Naive thymus-derived CD4-positive, alpha-beta T cell (primary cell): ENCODE data around the gene STK4. TPM values are rescaled to one million over a fixed set of nuclear protein-coding genes. Genes with fewer than 3 reads are reported as not detected.

Source experiments
- ATAC-seq: fragments of 150-1000 bp; cut with Tn5 transposase; 2 replicates; pipeline ENCODE4 v1.10.0; 2021; ENCODE audit warnings: mild to moderate bottlenecking, moderate library complexity
- CTCF ChIA-PET: fragments of 350-600 bp; sonication (Branson Sonifier 250); formaldehyde crosslinking; loops from one replicate; lab custom pipeline; 2021; ENCODE audit warnings: antibody characterized with exemption; lab: Charles Lee
- POLR2A ChIA-PET: fragments of 350-600 bp; sonication (Branson Sonifier 250); formaldehyde crosslinking; loops from one replicate; lab custom pipeline; 2021; ENCODE audit warnings: antibody characterized with exemption, inconsistent platforms; lab: Charles Lee
- DNase-seq, 9 donors: peaks; one replicate each; pipeline versions ENCODE4 v3.0.0 to v3.0.0-alpha.2; 2020 to 2022; ENCODE audit warnings: mixed read lengths in 1 of 9
- H3K27ac ChIP-seq: one replicate; pipeline ENCODE4 v1.7.0; 2013; ENCODE audit warnings: mild to moderate bottlenecking, low read depth, low read length, moderate library complexity
- H3K27me3 ChIP-seq, 2 donors: one replicate each; pipeline ENCODE4 v1.7.0; 2013; ENCODE audit warnings: low read length in 2 of 2, mild to moderate bottlenecking in 2 of 2, moderate library complexity in 2 of 2; ENCODE audit not compliant: control insufficient read depth in 2 of 2, insufficient read depth in 2 of 2
- H3K36me3 ChIP-seq, 3 experiments: 1 replicate in 2 of 3; 2 replicates in 1 of 3; pipeline ENCODE4 v1.7.0; 2013; ENCODE audit warnings: low read length in 3 of 3, mild to moderate bottlenecking in 3 of 3, moderate library complexity in 1 of 3; ENCODE audit not compliant: insufficient read depth in 3 of 3, control insufficient read depth in 2 of 3
- H3K4me1 ChIP-seq, 2 donors: one replicate each; pipeline ENCODE4 v1.7.0; 2013; ENCODE audit warnings: low read length in 2 of 2, mild to moderate bottlenecking in 2 of 2, moderate library complexity in 1 of 2; ENCODE audit not compliant: control insufficient read depth in 2 of 2, insufficient read depth in 2 of 2
- H3K4me3 ChIP-seq: 2 replicates; pipeline ENCODE4 v1.7.0; 2013; ENCODE audit warnings: mild to moderate bottlenecking, low read length
- H3K9me3 ChIP-seq, 3 experiments: 1 replicate in 2 of 3; 2 replicates in 1 of 3; pipeline ENCODE4 v1.7.0; 2013; ENCODE audit warnings: low read length in 3 of 3; ENCODE audit not compliant: control insufficient read depth in 2 of 3
- H3K27ac Mint-ChIP-seq, 9 donors: one replicate each; pipeline ENCODE4 v1.8.0; 2020 to 2022; ENCODE audit warnings: mixed read lengths in 9 of 9, mild to moderate bottlenecking in 8 of 9, moderate library complexity in 5 of 9, inconsistent platforms in 2 of 9
- H3K27me3 Mint-ChIP-seq, 5 donors: one replicate each; pipeline ENCODE4 v1.8.0; 2021 to 2022; ENCODE audit warnings: mixed read lengths in 5 of 5, mild to moderate bottlenecking in 1 of 5
- H3K36me3 Mint-ChIP-seq, 5 donors: one replicate each; pipeline ENCODE4 v1.8.0; 2020 to 2022; ENCODE audit warnings: mixed read lengths in 5 of 5, mild to moderate bottlenecking in 3 of 5, inconsistent platforms in 1 of 5
- H3K4me1 Mint-ChIP-seq, 7 donors: one replicate each; pipeline ENCODE4 v1.8.0; 2020 to 2022; ENCODE audit warnings: mixed read lengths in 7 of 7, mild to moderate bottlenecking in 3 of 7, inconsistent platforms in 1 of 7
- H3K4me3 Mint-ChIP-seq, 10 donors: one replicate each; pipeline ENCODE4 v1.8.0; 2020 to 2022; ENCODE audit warnings: mild to moderate bottlenecking in 10 of 10, mixed read lengths in 10 of 10, moderate library complexity in 6 of 10, inconsistent platforms in 2 of 10
- H3K9me3 Mint-ChIP-seq, 11 donors: one replicate each; pipeline ENCODE4 v1.8.0; 2020 to 2022; ENCODE audit warnings: mixed read lengths in 11 of 11, mild to moderate bottlenecking in 4 of 11, inconsistent platforms in 1 of 11, moderate library complexity in 1 of 11
- intact Hi-C, 2 donors: fragments of 100-400 bp; cut with micrococcal nuclease; formaldehyde crosslinking; loops; one replicate each; pipeline ENCODE4 v1.15.1; 2023
- polyA plus RNA-seq, 2 donors: library from polyadenylated mRNA; unstranded; fragments of 300-500 nt; fragmentation: Illumina TruSeq; gene quantifications; one replicate each; pipeline ENCODE4 v1.2.3, GENCODE V29; 2021
- total RNA-seq, 6 experiments: library from RNA in 5 of 6; stranded (reverse) in 5 of 6; gene quantifications; 1 replicate in 5 of 6; 2 replicates in 1 of 6; pipeline ENCODE4 v1.2.3 and lab custom pipeline; 2021 to 2026

Gene STK4
- total and polyA plus RNA-seq, 7 experiments from 2014 or later, result 175 to 383 (median 247) TPM

- Mint-ChIP-seq H3K4me3 (peak overlapping the region in 5 of 10 donors; percentile 1 to 37 (median 3)), H3K9me3 (no peaks in the 10 kb centered on the region), H3K27me3 (no peaks in the 10 kb centered on the region), H3K27ac (peak overlapping the region in 8 of 9 donors; percentile 6 to 80 (median 66)), H3K36me3 (peaks cover 13 to 54% (median 18%) of the 10 kb centered on the region in 5 donors), H3K4me1 (peaks cover 26 to 84% (median 76%) of the 10 kb centered on the region in 7 donors)
- no peak overlapping the region for H3K27ac ChIP-seq
- CTCF ChIA-PET, result interaction anchor here (0.6 kb wide), 1 partner anchor 12 kb away, joined by 3 read pairs; no protein-coding TSS in a partner anchor
- ATAC-seq (no peak), DNase-seq (no peak)
- H3K27me3 ChIP-seq, result no peaks in the 10 kb centered on the region
- H3K36me3 ChIP-seq, result peaks cover 20 to 72% (median 36%) of the 10 kb centered on the region in 3 experiments
- H3K4me3 ChIP-seq, result no peak overlapping the region
- H3K9me3 ChIP-seq, result no peaks in the 10 kb centered on the region
- POLR2A ChIA-PET, result interaction anchor here (0.7 kb wide), 1 partner anchor 839 kb away, joined by 4 read pairs; no protein-coding TSS in a partner anchor
- H3K4me1 ChIP-seq, result peaks cover 15 to 29% of the 10 kb centered on the region in 2 donors
- intact Hi-C loops, result loop anchor here in 1 of 2 donors (1.0 kb wide), 1 partner anchor 12 kb away; no protein-coding TSS in a partner anchor
Observed at GRCh38 chr20:45017281-45017680, 51.0 kb downstream of the STK4 start.

DNA sequence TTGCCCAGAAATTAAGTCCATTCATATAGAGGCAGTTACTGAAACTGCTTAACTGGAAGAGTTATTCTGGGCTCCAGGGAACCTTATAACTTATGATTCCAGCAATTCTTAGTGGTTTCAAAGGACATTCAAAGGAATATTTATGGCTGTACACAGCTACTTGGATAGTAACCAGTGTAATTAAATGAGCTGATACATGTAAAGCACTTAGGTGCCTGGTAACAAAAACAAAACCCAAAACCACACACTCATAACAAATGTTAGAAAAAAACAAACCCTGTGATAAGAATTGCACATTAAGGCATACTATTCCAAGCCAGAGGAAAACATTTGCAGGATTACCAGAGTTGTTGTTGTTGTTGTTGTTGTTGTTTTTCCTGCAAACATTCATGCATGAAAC, 51.5 kb downstream of the STK4 start:
- H3K4me3 Mint-ChIP-seq, result peak overlapping the region in 3 of 10 donors; percentile 1 to 56 (median 3)
- ChIA-PET CTCF (interaction anchor here (0.5 to 0.6 kb wide), 2 partner anchors 18 to 48 kb away, joined by 3 read pairs; no protein-coding TSS in a partner anchor), POLR2A (no interaction called here)
- H3K27ac Mint-ChIP-seq, result peak overlapping the region in 6 of 9 donors; percentile 32 to 80 (median 73)
- intact Hi-C loops, result loop anchor here in 1 of 2 donors (1.0 kb wide), 1 partner anchor 11 kb away; no protein-coding TSS in a partner anchor
- H3K27me3 Mint-ChIP-seq, result no peaks in the 10 kb centered on the region
- no peak overlapping the region for H3K27ac ChIP-seq
- H3K4me1 Mint-ChIP-seq, result peaks cover 26 to 89% (median 79%) of the 10 kb centered on the region in 7 donors
- H3K4me1 ChIP-seq, result peaks cover 15 to 29% of the 10 kb centered on the region in 2 donors
- H3K36me3 Mint-ChIP-seq, result peaks cover 13 to 55% (median 18%) of the 10 kb centered on the region in 5 donors
- DNase-seq (no peak), ATAC-seq (no peak)
- H3K9me3 ChIP-seq, result no peaks in the 10 kb centered on the region
- peaks cover 20 to 71% (median 36%) of the 10 kb centered on the region in 3 experiments for H3K36me3 ChIP-seq
- no peaks in the 10 kb centered on the region for H3K9me3 Mint-ChIP-seq
- H3K4me3 ChIP-seq, result no peak overlapping the region
- no peaks in the 10 kb centered on the region for H3K27me3 ChIP-seq

GRCh38 chr20:45019027-45019761, 52.9 kb downstream of the STK4 start:
- Histone ChIP-seq H3K27ac (no peak overlapping the region), H3K4me3 (no peak overlapping the region), H3K4me1 (peaks cover 15 to 29% of the 10 kb centered on the region in 2 donors), H3K36me3 (peaks cover 20 to 79% (median 36%) of the 10 kb centered on the region in 3 experiments), H3K27me3 (no peaks in the 10 kb centered on the region), H3K9me3 (no peaks in the 10 kb centered on the region)
- Mint-ChIP-seq H3K4me1 (peaks cover 30 to 90% (median 80%) of the 10 kb centered on the region in 7 donors), H3K9me3 (no peaks in the 10 kb centered on the region), H3K36me3 (peaks cover 13 to 59% (median 22%) of the 10 kb centered on the region in 5 donors), H3K27me3 (no peaks in the 10 kb centered on the region), H3K4me3 (peak overlapping the region in 1 of 10 donors; percentile 11), H3K27ac (peak overlapping the region in 5 of 9 donors; percentile 23 to 91 (median 47))
- intact Hi-C loops, result no loop called here
- no peak for ATAC-seq
- POLR2A ChIA-PET, result no interaction called here
- CTCF ChIA-PET, result interaction anchor here (0.6 to 1.3 kb wide), 2 partner anchors 30 to 59 kb away, joined by 3 to 4 read pairs; no protein-coding TSS in a partner anchor
- no peak for DNase-seq

- Histone ChIP-seq H3K4me3 (no peak overlapping the region), H3K27me3 (no peaks in the 10 kb centered on the region), H3K36me3 (peaks cover 20 to 81% (median 33%) of the 10 kb centered on the region in 3 experiments), H3K9me3 (no peaks in the 10 kb centered on the region), H3K4me1 (peaks cover 15 to 26% of the 10 kb centered on the region in 2 donors), H3K27ac (no peak overlapping the region)
- H3K4me1 Mint-ChIP-seq, result peaks cover 28 to 92% (median 85%) of the 10 kb centered on the region in 7 donors
- ChIA-PET POLR2A (no interaction called here), CTCF (interaction anchor here (1.3 to 1.6 kb wide), 2 partner anchors 29 to 76 kb away, joined by 3 to 8 read pairs; no protein-coding TSS in a partner anchor)
- H3K9me3 Mint-ChIP-seq, result no peaks in the 10 kb centered on the region
- peaks cover 13 to 61% (median 22%) of the 10 kb centered on the region in 5 donors for H3K36me3 Mint-ChIP-seq
- no peak for ATAC-seq
- H3K27ac Mint-ChIP-seq, result peak overlapping the region in 4 of 9 donors; percentile 29 to 91 (median 48)
- DNase-seq, result no peak
- peak overlapping the region in 1 of 10 donors; percentile 35 for H3K4me3 Mint-ChIP-seq
- H3K27me3 Mint-ChIP-seq, result no peaks in the 10 kb centered on the region
- intact Hi-C loops, result no loop called here
Observed at GRCh38 chr20:45019762-45020123, 53.4 kb downstream of the STK4 start.

GRCh38 chr20:45020236-45020886, 54.0 kb downstream of the STK4 start:
- Histone ChIP-seq H3K36me3 (peaks cover 21 to 81% (median 39%) of the 10 kb centered on the region in 3 experiments), H3K4me1 (peaks cover 15 to 20% of the 10 kb centered on the region in 2 donors), H3K9me3 (no peaks in the 10 kb centered on the region), H3K27ac (no peak overlapping the region), H3K27me3 (no peaks in the 10 kb centered on the region), H3K4me3 (no peak overlapping the region)
- no peaks in the 10 kb centered on the region for H3K9me3 Mint-ChIP-seq
- peak overlapping the region in 6 of 9 donors; percentile 29 to 91 (median 58) for H3K27ac Mint-ChIP-seq
- ChIA-PET CTCF (interaction anchor here (0.6 to 1.6 kb wide), 2 partner anchors 76 to 750 kb away, joined by 3 to 8 read pairs; no protein-coding TSS in a partner anchor), POLR2A (interaction anchor here (0.6 kb wide), 1 partner anchor 133 kb away, joined by 4 read pairs; no protein-coding TSS in a partner anchor)
- ATAC-seq, result no peak
- H3K4me3 Mint-ChIP-seq, result peak overlapping the region in 2 of 10 donors; percentile 35 to 37
- H3K27me3 Mint-ChIP-seq, result no peaks in the 10 kb centered on the region
- intact Hi-C loops, result no loop called here
- DNase-seq, result no peak
- H3K4me1 Mint-ChIP-seq, result peaks cover 22 to 92% (median 85%) of the 10 kb centered on the region in 7 donors
- peaks cover 13 to 64% (median 25%) of the 10 kb centered on the region in 5 donors for H3K36me3 Mint-ChIP-seq

GRCh38 chr20:45021631-45022030, 55.3 kb downstream of the STK4 start:
- Histone ChIP-seq H3K36me3 (peaks cover 24 to 81% (median 44%) of the 10 kb centered on the region in 3 experiments), H3K27ac (no peak overlapping the region), H3K4me3 (no peak overlapping the region), H3K27me3 (no peaks in the 10 kb centered on the region), H3K4me1 (peaks cover 9 to 19% of the 10 kb centered on the region in 2 donors), H3K9me3 (no peaks in the 10 kb centered on the region)
- no peak for ATAC-seq
- peak overlapping the region in 2 of 10 donors; percentile 14 to 33 for H3K4me3 Mint-ChIP-seq
- intact Hi-C loops, result loop anchor here in 1 of 2 donors (2.0 kb wide), 1 partner anchor 23 kb away; no protein-coding TSS in a partner anchor
- no peaks in the 10 kb centered on the region for H3K27me3 Mint-ChIP-seq
- CTCF ChIA-PET, result interaction anchor here (1.6 kb wide), 1 partner anchor 74 kb away, joined by 8 read pairs; no protein-coding TSS in a partner anchor
- H3K4me1 Mint-ChIP-seq, result peaks cover 22 to 91% (median 85%) of the 10 kb centered on the region in 7 donors
- H3K36me3 Mint-ChIP-seq, result peaks cover 18 to 66% (median 33%) of the 10 kb centered on the region in 5 donors
- H3K9me3 Mint-ChIP-seq, result no peaks in the 10 kb centered on the region
- POLR2A ChIA-PET, result no interaction called here
- DNase-seq, result no peak
- peak overlapping the region in 6 of 9 donors; percentile 15 to 79 (median 58) for H3K27ac Mint-ChIP-seq
